Sigmoid colon (tissue), 7 donors: ENCODE measurements around the gene AIRE. TPM values are rescaled to one million over a fixed set of nuclear protein-coding genes. Genes with fewer than 3 reads are reported as not detected.

ENCODE experiments used
- DNase-seq: peaks from one replicate; pipeline ENCODE4 v3.0.0-alpha.2; 2019
- H3K27ac ChIP-seq, 4 donors: fragments of 200-600 bp; sonication (generic); one replicate each; pipeline ENCODE4 v1.5.1; 2016 to 2019; ENCODE audit warnings: mild to moderate bottlenecking in 1 of 4
- H3K27me3 ChIP-seq, 3 donors: fragments of 200-600 bp; sonication (generic); one replicate each; pipeline ENCODE4 v1.5.1; 2019; ENCODE audit warnings: mild to moderate bottlenecking in 1 of 3
- H3K36me3 ChIP-seq, 4 donors: fragments of 200-600 bp; sonication (generic); one replicate each; pipeline ENCODE4 v1.5.1; 2016 to 2019
- H3K4me1 ChIP-seq, 4 donors: fragments of 200-600 bp; sonication (generic); one replicate each; pipeline ENCODE4 v1.5.1; 2017 to 2019
- H3K4me3 ChIP-seq, 4 donors: fragments of 200-600 bp; sonication (generic); one replicate each; pipeline ENCODE4 v1.5.1; 2017 to 2019; ENCODE audit warnings: mild to moderate bottlenecking in 2 of 4, moderate library complexity in 1 of 4
- H3K9me3 ChIP-seq, 4 donors: fragments of 200-600 bp in 3 of 4; sonication (generic) in 3 of 4; one replicate each; pipeline versions ENCODE4 v1.5.1 to v1.6.1; 2013 to 2019
- CTCF ChIP-seq, 4 experiments: fragments of 450-650 bp in 3 of 4; fragments of 200-600 bp in 1 of 4; IDR thresholded peaks; one replicate each; pipeline ENCODE4 v1.5.1; 2016 to 2019; ENCODE audit warnings: antibody characterized with exemption in 4 of 4, mild to moderate bottlenecking in 3 of 4, moderate library complexity in 2 of 4
- EP300 ChIP-seq, 4 donors: sonication (generic); formaldehyde crosslinking; IDR thresholded peaks; one replicate each; pipeline ENCODE4 v1.6.1; 2017; ENCODE audit warnings: antibody characterized with exemption in 4 of 4
- POLR2A ChIP-seq, 2 donors: fragments of 450-650 bp; IDR thresholded peaks; one replicate each; pipeline ENCODE4 v1.6.1; 2016; ENCODE audit warnings: antibody characterized with exemption in 2 of 2, mild to moderate bottlenecking in 2 of 2, moderate library complexity in 2 of 2
- POLR2AphosphoS5 ChIP-seq, 4 donors: sonication (generic); formaldehyde crosslinking; IDR thresholded peaks; one replicate each; pipeline ENCODE4 v1.6.1; 2017; ENCODE audit warnings: antibody characterized with exemption in 4 of 4
- WGBS, 2 donors: extraction: QIAGEN DNeasy Blood & Tissue Kit; methylation state at CpG; one replicate each; pipeline ENCODE4 v1.1.7; 2013; 5-methylcytosine and 5-hydroxymethylcytosine counted together
- intact Hi-C: fragments of 100-400 bp; cut with DNase I; formaldehyde crosslinking; loops from one replicate; pipeline ENCODE4 v1.15.1; 2023
- polyA plus RNA-seq, 3 donors: library from polyadenylated mRNA; stranded (reverse); fragments of 200-250 nt; gene quantifications; one replicate each; pipeline ENCODE4 v1.2.3, GENCODE V29; 2013
- total RNA-seq, 4 donors: library from RNA; depleted of rRNA; stranded (reverse); fragments of >200 nt; gene quantifications; one replicate each; pipeline ENCODE4 v1.1.0, GENCODE V29; 2016
- donor health status: healthy with polysubstance abuse.
- donor health status: Bipolar disorder and iron deficiency.
- donor health status: healthy.

Gene AIRE
- total and polyA plus RNA-seq, 7 donors = 0.61 TPM; not detected in 6

- no peak for TF ChIP-seq POLR2AphosphoS5 (IDR thresholded peaks at IDR 0.05)
- no peak for TF ChIP-seq POLR2A (IDR thresholded peaks at IDR 0.05)
- no peak for TF ChIP-seq CTCF (IDR thresholded peaks at IDR 0.05)
- TF ChIP-seq EP300 (IDR thresholded peaks at IDR 0.05) = no peak
- DNase-seq = no peak
- peaks cover 0 to 40% (median 37%) of the 10 kb centered on the region in 3 donors for H3K27me3 ChIP-seq
- no peaks in the 10 kb centered on the region for H3K36me3 ChIP-seq
- intact Hi-C loops = loop anchor here (2.0 to 5.0 kb wide), 2 partner anchors 159 to 429 kb away; partner anchors contain the start of genes AGPAT3 and LRRC3
- WGBS, 2 donors = 83 to 86% methylated on average over 12 of the region's 12 CpGs
- H3K9me3 ChIP-seq = no peaks in the 10 kb centered on the region
- no peak overlapping the region for H3K4me3 ChIP-seq
- peaks cover 0 to 34% (median 28%) of the 10 kb centered on the region in 4 donors for H3K4me1 ChIP-seq
- no peak overlapping the region for H3K27ac ChIP-seq
Measured at GRCh38 chr21:44296103-44296519, 10.4 kb downstream of the AIRE start.

GRCh38 chr21:44296916-44297315 is 11.2 kb downstream of the AIRE start:
- Histone ChIP-seq H3K4me1 (peaks cover 0 to 42% (median 35%) of the 10 kb centered on the region in 4 donors), H3K36me3 (no peaks in the 10 kb centered on the region), H3K27me3 (peaks cover 0 to 40% (median 37%) of the 10 kb centered on the region in 3 donors), H3K27ac (no peak overlapping the region), H3K9me3 (no peaks in the 10 kb centered on the region), H3K4me3 (no peak overlapping the region)
- DNase-seq = no peak
- intact Hi-C loops = loop anchor here (2.0 to 5.0 kb wide), 2 partner anchors 158 to 430 kb away; partner anchors contain the start of genes AGPAT3 and LRRC3
- TF ChIP-seq POLR2A (IDR thresholded peaks at IDR 0.05) (no peak), CTCF (IDR thresholded peaks at IDR 0.05) (no peak)
- 78 to 86% methylated on average over 13 of the region's 13 CpGs for WGBS, 2 donors

GRCh38 chr21:44297525-44298290 is 12.0 kb downstream of the AIRE start:
- peak; percentile 93 for DNase-seq
- H3K9me3 ChIP-seq = no peaks in the 10 kb centered on the region
- no peaks in the 10 kb centered on the region for H3K36me3 ChIP-seq
- intact Hi-C loops = loop anchor here (2.0 to 5.0 kb wide), 3 partner anchors 157 to 430 kb away; partner anchors contain the start of genes AGPAT3, LRRC3 and TRAPPC10
- peaks cover 0 to 39% (median 37%) of the 10 kb centered on the region in 3 donors for H3K27me3 ChIP-seq
- TF ChIP-seq POLR2A (IDR thresholded peaks at IDR 0.05) = no peak
- peak in 1 of 4 donors; percentile 15 for TF ChIP-seq POLR2AphosphoS5 (IDR thresholded peaks at IDR 0.05)
- no peak for TF ChIP-seq EP300 (IDR thresholded peaks at IDR 0.05)
- peak; percentile 44 to 64 (median 56) for TF ChIP-seq CTCF (IDR thresholded peaks at IDR 0.05)
- no peak overlapping the region for H3K4me3 ChIP-seq
- H3K4me1 ChIP-seq = peaks cover 0 to 50% (median 43%) of the 10 kb centered on the region in 4 donors
- H3K27ac ChIP-seq = no peak overlapping the region
- 18 to 25% methylated on average over 22 of the region's 22 CpGs for WGBS, 2 donors

- no peaks in the 10 kb centered on the region for H3K36me3 ChIP-seq
- no peak overlapping the region for H3K27ac ChIP-seq
- 84 to 93% methylated on average over 2 of the region's 2 CpGs for WGBS, 2 donors
- intact Hi-C loops = loop anchor here (2.0 to 5.0 kb wide), 2 partner anchors 286 to 431 kb away; partner anchors contain the start of genes AGPAT3 and TRAPPC10
- TF ChIP-seq EP300 (IDR thresholded peaks at IDR 0.05) (no peak), CTCF (IDR thresholded peaks at IDR 0.05) (no peak), POLR2A (IDR thresholded peaks at IDR 0.05) (no peak), POLR2AphosphoS5 (IDR thresholded peaks at IDR 0.05) (no peak)
- peaks cover 0 to 56% (median 45%) of the 10 kb centered on the region in 4 donors for H3K4me1 ChIP-seq
- H3K27me3 ChIP-seq = peaks cover 0 to 37% (median 34%) of the 10 kb centered on the region in 3 donors
- DNase-seq = no peak
- no peak overlapping the region for H3K4me3 ChIP-seq
- H3K9me3 ChIP-seq = no peaks in the 10 kb centered on the region
Measured at GRCh38 chr21:44298301-44298700, 12.6 kb downstream of the AIRE start.
